ENCODE data around the gene RNPEPL1.

DNA sequence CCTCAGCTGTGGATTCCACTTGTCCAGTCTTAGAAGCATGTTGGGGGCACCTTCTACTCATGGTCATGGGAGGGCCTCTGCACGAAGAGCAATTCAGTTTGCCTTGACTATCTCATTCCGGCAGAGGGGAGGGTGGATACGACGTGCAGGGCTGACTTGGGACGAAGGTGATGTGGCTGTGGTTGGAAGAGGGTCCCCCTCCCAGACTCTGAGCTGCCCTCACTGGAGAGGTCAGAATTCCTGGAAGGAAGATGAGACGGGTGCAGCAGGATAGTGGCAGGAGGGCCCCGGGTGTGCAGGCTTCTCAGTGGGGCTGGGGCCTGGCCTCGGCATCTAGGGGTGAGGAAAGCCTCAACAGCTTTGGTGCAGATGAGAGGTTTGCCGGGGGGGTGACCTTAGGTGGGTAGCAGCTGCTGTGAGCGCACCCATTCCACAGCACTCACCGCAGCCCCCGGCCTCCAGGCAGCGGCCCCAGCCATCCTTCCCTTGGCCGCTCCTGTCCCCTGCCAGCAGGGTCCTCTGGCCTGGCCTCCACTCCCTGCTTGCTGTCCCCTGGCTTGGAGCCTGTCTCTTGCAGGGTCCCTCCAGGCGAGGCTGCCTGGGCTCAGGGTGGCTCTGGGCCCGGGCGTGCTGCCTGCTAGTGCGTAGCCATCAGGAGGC lies 3.2 kb downstream of the RNPEPL1 start:
- TF ChIP-seq, protein P1, sequence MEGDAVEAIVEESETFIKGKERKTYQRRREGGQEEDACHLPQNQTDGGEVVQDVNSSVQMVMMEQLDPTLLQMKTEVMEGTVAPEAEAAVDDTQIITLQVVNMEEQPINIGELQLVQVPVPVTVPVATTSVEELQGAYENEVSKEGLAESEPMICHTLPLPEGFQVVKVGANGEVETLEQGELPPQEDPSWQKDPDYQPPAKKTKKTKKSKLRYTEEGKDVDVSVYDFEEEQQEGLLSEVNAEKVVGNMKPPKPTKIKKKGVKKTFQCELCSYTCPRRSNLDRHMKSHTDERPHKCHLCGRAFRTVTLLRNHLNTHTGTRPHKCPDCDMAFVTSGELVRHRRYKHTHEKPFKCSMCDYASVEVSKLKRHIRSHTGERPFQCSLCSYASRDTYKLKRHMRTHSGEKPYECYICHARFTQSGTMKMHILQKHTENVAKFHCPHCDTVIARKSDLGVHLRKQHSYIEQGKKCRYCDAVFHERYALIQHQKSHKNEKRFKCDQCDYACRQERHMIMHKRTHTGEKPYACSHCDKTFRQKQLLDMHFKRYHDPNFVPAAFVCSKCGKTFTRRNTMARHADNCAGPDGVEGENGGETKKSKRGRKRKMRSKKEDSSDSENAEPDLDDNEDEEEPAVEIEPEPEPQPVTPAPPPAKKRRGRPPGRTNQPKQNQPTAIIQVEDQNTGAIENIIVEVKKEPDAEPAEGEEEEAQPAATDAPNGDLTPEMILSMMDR (IDR thresholded peaks at IDR 0.05; ENCODE audit: poor library complexity) = no peak
- no peak for TF ChIP-seq EZH2 (IDR thresholded peaks at IDR 0.05; ENCODE audit: borderline replicate concordance)
- TF ChIP-seq EZH2phosphoT487 (IDR thresholded peaks at IDR 0.05; ENCODE audit: low read depth, severe bottlenecking, unreplicated experiment) = no peak

Measured in hepatocyte (in vitro differentiated cells).